Measurements from ENCODE around the gene COL28A1.
"Not testable (repeated sequence)": the region's sequence is repeated elsewhere in the genome, so short reads cannot be mapped to it uniquely, and the experiment has no call there.

The COL28A1 gene

DNA sequence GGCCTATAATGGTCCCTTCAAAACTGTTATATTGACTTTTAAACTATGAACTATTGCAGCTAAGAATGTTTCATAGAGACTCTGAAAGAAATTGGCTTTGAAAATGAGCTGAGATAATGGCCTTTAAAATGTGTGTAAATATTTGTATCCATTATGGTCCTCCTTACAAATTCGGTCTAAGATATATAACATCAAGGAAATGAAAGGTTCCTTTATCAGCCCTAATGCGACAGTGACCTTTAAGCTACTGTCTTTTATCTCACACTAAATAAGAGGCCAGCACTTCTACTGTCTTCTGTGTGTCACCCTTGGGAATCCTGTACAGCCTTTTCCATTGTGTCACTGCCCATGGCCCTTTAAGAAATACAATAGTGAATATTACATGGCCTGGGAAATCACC, 19.5 kb downstream of the COL28A1 start:
- no peak for DNase-seq

DNA sequence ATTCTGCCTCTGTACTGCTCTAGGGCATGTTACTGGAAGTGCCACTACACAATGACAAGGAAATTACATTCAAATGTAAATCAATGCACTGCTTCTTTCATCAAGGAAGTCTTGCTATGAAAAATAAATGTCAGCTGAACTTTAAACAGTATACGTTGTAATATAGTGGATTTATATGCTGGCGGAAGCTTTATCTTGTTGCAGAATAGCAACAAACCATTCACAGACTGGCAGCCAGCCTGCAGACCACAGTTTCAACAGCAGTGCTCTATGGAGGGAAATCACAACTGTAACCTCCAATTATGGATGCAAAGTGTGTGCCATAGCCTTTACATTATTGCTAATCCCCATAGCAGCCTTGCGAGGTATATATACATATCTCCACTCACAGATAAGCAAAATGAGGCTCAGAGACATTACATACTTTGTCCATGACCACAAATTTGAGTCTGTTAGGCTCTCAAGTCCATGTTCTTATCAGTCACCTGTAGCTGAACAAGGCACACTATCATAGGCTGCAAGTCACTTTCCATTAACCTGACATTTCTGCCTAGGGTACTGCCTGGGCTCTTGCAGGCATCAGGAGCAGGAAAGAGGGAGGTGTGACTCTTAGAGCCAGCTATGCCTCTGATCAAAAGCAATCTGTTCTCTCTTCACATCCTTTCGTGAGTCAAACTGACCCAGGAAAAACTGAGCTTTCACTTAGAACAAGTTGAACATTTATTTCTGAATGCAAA, 22.6 kb downstream of the COL28A1 start:
- no peak for DNase-seq

DNA sequence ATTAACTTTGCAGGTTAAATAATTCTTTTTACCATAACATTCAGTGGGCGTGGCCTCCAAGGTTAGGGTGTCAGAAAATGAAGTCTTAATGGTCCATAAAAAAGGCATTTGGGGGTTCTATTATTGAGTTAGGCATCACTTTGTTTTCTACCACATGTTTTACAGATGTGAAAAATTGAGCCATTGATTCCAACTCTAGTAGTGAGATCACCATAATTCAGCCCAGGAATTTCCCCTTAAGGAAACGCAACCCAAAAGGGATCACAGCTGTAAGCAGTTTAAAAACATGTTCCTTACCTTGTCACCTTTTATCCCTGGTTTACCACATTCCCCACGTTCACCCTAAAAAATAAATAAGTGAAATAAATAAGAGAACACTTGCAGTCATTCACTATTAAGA, 24.9 kb downstream of the COL28A1 start:
- no peak for DNase-seq

DNA sequence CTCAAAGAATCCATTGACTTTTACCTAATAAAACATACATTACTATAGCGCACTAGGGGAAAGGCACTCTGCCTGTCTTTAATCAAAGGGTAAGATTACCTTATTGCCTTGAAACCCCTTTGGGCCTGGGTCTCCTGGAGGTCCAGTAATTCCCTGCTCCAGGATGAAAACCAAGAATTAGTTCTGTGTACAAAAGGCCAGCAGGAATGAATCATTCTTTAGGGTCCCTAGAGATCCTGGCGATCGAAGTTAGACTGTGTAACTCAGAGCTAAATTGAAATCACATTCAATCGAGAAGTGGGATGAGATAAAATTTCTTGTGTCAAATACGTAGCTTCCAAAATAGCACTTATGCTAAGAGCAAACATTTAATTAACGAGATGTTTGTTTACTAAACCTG, 29.8 kb downstream of the COL28A1 start:
- no peak for DNase-seq

DNA sequence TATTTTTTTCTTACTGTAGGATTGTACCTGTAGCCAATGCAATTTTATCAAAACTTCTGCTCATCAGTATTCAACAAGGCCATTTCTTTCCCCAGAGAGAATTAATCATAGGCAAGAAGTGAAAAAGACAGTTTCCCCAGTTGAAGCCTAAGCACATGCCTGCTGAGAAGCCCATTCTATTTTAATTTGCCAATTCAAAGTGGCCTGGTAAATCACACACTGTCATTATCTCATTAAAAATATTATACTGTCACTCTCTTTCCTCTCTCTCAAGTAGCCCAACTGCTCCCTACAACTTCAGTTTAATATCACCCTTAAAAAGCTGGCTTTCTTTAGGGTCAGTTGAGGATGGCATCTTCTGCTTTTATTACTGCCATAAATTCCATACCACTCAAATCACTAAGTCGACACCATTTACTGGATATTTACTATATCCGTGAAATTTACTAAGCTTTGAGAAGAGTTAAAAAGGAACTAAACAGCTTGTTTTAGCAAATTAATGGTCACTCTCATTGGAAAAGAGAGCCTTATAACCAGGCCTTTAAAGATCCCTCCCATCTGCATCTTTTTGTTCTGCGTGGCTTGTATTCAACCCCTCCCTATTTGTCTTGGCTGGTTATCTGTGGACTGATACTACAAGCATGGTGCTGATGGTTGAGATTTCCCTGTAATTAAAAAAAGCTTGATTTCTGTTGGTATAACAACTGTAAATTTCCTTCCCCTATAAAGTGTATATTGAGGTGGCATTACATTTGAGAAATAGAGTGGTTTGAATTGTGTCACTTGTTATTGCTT, 30.6 kb downstream of the COL28A1 start:
- DNase-seq: no peak

DNA sequence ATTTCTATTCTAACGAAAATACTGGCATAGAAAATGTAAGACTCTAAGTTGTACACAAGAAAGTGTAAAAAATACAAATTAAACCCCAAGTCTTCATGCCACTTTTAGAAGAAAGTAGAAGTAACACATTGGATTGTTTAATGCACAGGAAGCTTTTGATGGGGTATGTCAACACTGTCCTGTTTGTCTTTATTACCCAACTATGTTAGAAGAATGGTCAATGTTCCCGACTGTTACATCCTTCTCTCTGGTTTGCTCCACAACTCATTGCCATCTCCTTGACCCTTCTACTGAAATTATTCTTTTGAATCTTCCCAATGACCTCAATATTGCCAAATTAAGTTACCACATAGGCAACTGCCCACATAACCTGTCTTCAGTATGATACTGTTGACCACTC, 35.8 kb downstream of the COL28A1 start:
- no peak for DNase-seq

DNA sequence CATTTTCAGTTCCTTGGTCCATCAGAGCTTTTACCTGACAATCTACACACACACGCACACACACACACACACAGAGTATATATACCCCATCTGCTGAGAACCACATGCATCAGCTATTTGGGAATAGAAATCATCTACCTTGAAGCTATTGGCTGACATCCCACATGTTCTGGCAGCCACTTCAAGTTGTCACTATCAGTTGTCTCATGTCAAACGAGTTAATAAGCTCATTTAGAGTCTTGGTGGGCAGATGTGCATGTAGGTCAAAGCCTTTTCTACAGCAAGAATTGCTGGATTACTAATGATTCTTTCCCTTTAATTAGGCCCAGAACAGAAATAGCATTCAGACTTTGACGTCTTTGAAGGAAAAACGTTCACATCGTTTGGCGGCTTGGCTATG, 36.8 kb downstream of the COL28A1 start:
- DNase-seq: no peak

DNA sequence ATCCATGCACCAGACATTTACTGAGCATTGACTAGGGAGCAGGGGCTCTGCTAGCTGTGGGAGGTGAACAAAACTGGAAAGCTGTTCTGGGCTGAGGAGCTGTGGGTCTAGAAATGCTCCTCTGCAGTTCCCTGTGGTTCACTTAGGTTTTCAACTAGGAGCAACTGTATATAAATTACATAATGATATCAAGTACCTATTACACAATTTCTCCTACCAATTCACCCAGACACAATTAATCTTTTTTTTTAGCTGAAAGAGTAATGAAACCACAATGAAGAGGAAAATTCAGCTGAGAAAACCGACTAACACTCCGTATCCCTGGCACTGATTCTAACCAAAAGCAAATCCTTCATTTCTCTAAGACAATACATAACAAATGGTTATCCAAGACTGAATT, 39.4 kb downstream of the COL28A1 start:
- no peak for DNase-seq

DNA sequence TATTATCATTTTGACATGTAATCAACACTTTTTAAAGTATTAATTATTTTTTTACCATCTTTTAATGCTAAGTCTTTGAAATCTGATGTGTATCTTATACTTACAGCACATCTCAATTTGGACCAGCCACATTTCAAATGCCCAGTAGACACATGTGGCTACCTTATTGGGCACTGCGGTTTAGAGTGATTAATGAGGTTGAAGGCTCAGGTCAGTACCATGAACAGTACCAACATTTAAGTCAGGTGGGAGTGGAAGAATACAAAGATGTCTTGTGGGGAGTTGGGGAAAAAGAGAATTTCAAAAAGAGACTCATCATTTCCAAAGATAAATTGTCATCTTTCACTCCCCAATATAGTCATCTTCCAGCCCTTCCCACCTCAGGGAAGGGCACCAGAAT, 40.5 kb downstream of the COL28A1 start:
- DNase-seq: no peak

DNA sequence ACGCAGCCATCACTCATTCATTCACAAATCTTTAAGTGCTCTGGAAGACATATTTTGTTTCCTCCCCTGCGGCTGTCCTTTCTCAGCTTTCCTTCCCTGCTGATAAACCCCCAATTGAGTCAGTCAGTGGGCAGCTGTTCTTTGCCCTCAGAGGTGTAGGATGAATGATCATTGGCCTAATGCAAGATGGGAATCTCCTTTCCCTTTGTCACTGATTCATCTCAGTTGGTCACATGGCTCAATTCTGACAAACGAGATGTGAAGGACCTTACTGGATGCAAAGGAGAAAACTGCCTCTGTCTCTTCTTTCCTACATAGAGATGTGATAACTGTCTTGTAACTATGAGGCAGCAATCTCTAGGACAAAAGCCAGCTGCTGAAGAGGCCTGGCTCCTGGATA, 44.6 kb downstream of the COL28A1 start:
- no peak for DNase-seq

DNA sequence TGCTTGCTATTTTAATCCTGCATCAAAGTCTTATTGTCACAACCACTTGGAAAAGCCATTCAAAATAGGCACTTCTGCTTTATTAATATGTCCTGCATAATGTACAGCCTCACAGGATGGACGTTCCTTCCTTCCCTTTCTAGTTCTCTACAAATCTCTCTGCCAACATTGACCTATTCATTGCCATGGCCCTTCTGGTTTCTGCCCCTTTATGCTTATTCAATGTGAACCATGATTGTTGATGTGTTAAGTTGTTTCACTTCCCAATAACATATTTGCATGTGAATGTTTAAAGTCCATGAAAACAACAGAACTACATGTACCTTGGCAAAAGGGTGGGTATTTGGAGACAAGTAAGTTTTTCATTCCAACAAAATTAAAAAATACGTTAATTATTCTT, 45.7 kb downstream of the COL28A1 start:
- no peak for DNase-seq

DNA sequence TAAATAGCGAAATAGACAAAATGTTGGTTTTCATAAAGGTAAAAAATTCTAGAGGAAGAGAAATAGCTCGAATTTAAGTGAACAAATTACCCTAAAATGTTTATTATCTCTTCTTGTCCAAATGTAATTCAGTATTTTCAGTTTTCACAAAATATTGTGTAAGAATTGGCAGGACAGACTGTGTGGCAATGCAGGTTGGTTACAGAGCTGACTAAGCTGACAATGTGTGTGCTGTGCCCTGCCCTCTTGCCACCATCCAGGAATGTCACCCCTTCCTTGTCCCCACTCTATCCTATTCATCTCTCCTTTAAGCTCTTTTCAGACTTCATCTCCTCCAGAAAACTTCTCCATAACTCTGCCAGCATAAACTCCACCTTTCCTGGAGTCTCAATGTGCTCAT, 46.1 kb downstream of the COL28A1 start:
- no peak for DNase-seq

DNA sequence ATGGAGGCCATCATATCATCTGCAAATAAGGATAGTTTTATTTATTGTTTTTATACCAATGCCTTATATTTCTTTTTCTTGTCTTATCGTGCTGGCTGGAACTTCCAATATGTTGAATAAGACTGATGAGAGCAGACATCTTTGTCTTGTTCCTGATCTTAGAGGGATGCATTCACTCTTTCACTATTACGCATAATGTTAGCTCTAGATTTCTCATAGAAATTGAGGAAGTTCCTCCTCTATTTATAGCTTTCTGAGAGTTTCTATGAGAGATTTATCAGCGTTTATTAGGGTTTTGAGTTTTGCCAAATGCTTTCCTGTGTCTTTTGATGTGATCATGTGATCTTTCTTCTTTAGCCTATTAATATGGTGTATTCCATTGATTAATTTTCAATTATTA, 49.3 kb downstream of the COL28A1 start:
- no peak for DNase-seq

DNA sequence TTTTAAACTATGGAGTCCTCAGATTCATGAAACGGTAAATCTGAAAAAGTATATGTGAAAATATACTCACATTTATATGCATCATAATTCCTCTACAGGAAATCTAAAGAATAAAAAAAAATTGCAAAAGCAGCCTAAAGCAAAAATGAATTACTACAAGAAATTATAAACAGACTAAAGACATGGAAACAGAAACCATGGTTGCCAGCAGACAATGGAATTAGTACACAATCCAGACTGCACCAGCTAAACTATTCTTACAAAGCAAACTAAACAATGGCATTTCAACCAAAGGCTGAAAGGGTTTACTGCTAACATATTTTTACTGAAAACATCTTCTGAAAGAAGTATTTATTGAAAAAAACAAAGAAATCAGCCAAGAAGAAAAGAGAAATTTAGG, 51.6 kb downstream of the COL28A1 start:
- no peak for DNase-seq

DNA sequence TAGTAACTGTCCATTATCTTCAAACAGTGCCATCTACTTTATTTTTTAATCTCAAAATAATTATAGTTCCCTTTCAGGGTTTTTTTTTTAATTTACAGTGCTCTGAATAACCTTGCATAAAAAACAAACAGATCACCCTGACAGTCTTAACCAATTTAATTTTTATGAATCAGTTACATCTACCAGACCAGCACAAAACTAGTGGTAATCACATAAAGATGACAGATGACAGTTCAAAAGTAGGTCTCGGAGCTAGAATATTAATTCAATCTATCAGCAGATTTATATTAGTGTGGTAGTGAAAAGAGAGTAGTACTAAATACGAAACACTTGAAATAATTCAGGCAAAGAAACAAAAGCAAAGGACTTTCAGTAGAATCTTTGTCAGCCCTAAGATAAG, 53.9 kb downstream of the COL28A1 start:
- no peak for DNase-seq

DNA sequence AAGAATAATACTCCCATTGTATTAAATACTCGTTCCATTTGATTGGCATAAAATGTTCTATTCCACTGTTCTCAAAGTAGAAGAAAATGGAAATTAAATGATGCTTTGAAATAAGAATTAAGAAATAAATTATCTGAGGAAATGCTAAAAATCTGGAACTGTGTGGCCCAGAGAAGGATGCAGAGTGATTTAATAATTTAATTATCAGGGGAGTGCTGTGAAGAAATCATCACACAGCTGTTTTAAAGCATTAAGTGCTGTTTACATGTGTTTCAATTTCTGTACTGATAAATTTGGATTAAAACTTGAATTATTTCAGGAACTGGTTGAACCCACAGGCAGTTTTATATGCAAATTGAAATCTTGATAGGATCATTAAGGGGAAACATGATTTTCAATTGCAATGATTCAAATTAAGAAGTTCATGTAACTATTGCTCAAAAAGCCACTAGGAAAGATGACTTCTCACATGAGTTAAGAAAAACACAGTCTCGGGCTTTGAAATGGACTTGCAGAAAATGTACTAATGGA, 56.3 kb downstream of the COL28A1 start:
- DNase-seq: no peak

DNA sequence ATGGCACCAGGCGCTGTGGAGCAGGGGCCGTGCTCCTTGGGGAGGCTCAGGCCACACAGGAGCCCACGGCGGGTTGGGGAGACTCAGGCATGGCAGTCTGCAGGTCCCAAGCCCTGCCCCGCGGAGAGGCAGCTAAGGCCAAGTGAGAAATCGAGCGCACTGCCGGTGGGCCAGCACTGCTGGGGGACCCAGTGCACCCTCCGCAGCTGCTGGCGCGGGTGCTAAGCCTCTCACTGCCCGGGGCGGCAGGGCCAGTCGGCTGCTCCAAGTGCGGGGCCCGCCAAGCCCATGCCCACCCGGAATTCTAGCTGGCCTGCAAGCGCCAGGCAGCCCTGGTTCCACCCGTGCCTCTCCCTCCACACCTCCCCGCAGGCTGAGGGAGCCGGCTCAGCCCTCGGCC, 57.1 kb downstream of the COL28A1 start:
- DNase-seq: no peak

DNA sequence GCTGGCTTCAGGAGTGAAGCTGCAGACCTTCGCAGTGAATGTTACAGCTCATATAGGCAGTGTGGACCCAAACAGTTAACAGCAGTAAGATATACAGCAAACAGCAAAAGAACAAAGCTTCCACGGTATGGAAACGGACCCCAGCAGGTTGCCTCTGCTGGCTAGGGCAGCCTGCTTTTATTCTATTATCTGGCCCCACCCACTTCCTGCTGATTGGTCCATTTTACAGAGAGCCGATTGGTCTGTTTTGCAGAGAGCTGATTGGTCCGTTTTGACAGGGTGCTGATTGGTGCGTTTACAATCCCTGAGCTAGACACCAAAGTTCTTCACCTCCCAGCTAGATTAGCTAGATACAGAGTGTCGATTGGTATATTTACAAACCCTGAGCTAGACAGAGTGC, 58.0 kb downstream of the COL28A1 start:
- not testable (repeated sequence) for DNase-seq

DNA sequence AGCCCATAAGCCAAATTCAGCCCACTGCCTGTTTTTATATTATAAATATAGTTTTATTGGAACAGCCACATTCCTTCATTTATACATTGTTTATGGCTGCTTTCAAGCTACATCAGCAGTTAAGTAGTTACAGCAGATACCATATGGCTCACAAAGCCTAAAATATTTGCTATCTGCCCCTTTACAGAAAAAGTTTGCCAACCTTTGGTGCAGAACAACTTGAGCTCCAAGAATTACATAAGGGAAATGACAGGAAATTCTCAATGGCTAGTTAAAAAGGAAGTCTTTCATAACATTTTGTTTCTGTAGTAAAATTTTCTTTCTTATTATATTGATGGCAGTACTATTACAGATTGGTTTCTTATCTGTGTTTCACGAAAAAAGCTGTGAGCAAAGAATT, 59.3 kb downstream of the COL28A1 start:
- no peak for DNase-seq

DNA sequence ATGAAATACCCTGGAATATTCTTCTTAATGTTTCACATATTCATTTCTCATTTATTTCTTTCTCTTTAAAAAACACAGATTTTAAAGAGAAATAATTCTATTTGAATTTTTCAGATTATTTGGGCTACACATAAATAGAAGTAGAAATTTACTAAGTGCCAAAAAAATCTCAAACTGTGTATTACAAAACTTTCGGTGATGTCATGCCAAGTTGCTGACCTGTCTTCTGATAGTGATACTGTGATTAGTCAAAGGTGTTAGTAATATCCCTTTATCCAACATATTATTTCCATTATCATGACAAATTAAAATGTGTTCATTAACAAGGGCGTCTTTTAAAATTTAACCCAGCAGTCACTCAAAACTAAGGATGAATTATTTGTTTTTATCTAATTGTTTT, 60.1 kb downstream of the COL28A1 start:
- no peak for DNase-seq

DNA sequence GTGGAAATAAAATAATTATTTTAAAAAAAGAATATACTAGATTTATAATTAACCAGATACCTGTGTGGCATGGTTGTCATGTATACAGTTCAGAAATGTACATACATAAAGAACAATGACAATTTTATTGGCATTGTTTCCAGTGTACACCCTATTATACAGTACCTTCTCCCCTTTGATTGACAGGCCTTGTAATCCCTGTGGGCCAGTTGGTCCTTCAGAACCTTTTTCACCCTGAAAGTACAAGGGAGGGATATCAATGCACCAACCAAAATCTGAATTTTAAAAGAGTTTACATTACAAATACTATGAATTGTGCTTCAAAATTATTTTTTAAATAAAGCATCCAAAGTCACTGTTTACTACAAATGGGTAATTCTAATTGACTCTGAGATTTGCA, 61.2 kb downstream of the COL28A1 start:
- no peak for DNase-seq

DNA sequence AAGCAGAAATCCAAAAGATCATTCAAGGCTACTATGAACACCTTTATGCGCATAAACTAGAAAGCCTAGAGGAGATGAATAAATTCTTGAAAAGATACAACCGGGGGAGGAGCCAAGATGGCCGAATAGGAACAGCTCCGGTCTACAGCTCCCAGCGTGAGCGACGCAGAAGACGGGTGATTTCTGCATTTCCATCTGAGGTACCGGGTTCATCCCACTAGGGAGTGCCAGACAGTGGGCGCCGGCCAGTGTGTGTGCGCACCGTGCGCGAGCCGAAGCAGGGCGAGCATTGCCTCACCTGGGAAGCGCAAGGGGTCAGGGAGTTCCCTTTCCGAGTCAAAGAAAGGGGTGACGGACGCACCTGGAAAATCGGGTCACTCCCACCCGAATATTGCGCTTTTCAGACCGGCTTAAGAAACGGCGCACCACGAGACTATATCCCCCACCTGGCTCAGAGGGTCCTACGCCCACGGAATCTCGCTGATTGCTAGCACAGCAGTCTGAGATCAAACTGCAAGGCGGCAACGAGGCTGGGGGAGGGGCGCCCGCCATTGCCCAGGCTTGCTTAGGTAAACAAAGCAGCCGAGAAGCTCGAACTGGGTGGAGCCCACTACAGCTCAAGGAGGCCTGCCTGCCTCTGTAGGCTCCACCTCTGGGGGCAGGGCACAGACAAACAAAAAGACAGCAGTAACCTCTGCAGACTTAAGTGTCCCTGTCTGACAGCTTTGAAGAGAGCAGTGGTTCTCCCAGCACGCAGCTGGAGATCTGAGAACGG, 70.5 kb downstream of the COL28A1 start:
- not testable (repeated sequence) for DNase-seq

DNA sequence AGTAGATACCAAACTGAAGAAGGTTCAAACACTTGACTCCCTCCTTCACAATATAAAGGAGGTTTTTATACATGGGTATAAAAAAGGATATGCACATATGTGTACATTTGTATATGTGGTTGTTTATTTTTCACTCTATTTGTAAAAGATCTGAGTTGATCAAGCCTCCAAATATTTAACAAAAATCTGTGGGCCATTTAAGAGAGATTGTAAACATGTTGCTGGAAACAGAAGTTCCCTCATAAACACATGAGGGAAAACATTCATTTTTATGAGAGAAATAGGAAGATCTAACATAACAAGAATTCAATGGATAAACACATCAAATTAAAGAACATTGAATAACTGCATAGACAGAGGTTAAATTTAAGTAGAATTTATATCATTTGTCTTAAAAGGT, 81.7 kb downstream of the COL28A1 start:
- no peak for DNase-seq

DNA sequence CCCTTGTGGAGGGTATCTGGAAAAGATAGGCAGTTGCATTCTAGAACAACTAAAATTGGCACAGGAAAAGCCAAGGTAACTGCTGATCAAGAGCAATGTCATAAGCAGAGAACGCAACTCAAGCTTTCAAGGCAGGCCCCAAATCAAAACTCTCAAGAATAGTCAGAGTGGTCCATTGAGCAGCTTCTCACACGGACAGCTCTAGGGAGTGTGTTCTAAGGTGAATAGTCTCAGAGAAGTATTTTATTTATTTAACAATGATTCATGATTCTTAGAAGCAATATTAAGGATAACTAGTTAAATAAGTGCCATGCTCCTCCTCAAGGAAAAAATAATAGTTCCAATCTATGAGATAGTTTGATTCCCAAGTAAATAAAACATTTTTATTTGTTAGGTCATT, 83.0 kb downstream of the COL28A1 start:
- DNase-seq: no peak

Measured in EL (cell line).